ENCODE measurements around the gene SH3TC1.

SH3TC1 gene

GRCh38 chr4:8179074-8179473 lies 20.0 kb upstream of the SH3TC1 start:
- no peaks in the 10 kb centered on the region for H3K27me3 ChIP-seq (ENCODE audit: insufficient read depth, poor library complexity, severe bottlenecking)
- H3K4me3 ChIP-seq (replicated peaks; ENCODE audit: insufficient read depth, low read length), result no peak overlapping the region
- no peak for TF ChIP-seq POLR2AphosphoS5 (IDR thresholded peaks at IDR 0.05; ENCODE audit: low read depth)
- TF ChIP-seq SPI1 (IDR thresholded peaks at IDR 0.05; ENCODE audit: borderline replicate concordance, low read depth), result no peak
- TF ChIP-seq REST (IDR thresholded peaks at IDR 0.05; ENCODE audit: insufficient replicate concordance, low read depth), result no peak
- no peak for TF ChIP-seq GABPA (IDR thresholded peaks at IDR 0.05; ENCODE audit: low read depth)
- TF ChIP-seq CTCF (IDR thresholded peaks at IDR 0.05; ENCODE audit: insufficient read depth, low read length), result no peak
- no peak for DNase-seq (ENCODE audit: low read depth in 1 of 2, low spot score in 1 of 2)
- no peak overlapping the region for H3K27ac ChIP-seq (replicated peaks)

DNA sequence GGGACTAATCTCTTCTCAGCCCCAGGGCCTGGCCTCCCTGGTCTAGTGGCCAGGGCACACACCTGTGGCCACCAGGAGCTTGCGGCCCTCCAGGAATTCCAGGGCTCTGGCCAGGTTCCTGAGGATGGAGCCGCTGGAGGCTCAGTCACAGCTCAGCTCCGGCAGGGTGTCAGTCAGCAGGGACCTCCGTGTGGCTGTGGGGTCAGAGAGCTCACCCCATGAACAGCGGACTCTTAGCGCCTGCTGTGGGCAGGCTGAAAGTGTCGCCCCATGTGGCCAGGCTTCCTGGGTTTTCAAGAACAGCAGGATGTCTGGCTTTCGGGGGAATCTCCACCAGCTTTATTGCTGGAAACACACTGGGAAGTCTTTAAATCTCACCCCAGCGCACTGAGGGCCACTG lies 19.3 kb upstream of the SH3TC1 start:
- Histone ChIP-seq H3K4me3 (replicated peaks; ENCODE audit: insufficient read depth, low read length) (no peak overlapping the region), H3K27me3 (ENCODE audit: insufficient read depth, poor library complexity, severe bottlenecking) (no peaks in the 10 kb centered on the region), H3K27ac (replicated peaks) (no peak overlapping the region)
- TF ChIP-seq GABPA (IDR thresholded peaks at IDR 0.05; ENCODE audit: low read depth) (no peak), CTCF (IDR thresholded peaks at IDR 0.05; ENCODE audit: insufficient read depth, low read length) (no peak), REST (IDR thresholded peaks at IDR 0.05; ENCODE audit: insufficient replicate concordance, low read depth) (no peak), SPI1 (IDR thresholded peaks at IDR 0.05; ENCODE audit: borderline replicate concordance, low read depth) (no peak), POLR2AphosphoS5 (IDR thresholded peaks at IDR 0.05; ENCODE audit: low read depth) (no peak)
- no peak for DNase-seq (ENCODE audit: low read depth in 1 of 2, low spot score in 1 of 2)

DNA sequence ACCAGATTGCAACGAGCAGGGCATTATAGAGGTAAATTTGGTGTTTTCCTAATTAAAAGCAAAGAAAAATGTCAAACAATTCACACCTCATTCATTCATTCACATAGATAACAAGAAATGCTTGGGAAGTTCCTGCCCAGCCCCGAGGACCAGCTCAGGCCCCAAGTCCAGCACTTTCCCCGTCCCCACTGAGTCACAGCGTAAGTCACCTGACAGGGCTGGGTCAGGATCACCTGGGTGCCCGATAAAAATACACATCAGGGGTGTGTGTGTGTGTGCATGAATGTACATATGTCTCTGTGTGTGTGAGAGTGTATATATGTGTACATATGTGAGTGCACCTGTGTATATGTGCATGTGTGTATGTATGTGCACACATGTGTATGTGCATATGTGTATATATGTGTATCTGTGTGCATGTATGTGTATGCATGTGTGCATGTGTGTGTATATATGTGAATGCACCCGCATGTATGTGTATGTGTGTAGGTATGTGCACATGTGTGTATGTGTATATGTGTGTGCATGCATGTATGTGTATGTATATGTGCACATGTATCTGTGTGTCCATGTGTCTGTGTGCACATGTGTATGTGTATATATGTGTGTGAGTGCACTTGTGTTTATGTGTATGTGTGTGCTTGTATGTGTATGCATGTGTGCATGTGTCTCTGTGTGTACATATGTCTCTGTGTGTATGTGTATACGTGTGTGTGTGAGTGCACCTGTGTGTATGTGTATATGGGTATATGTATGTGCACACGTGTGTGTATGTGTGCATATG lies 18.6 kb upstream of the SH3TC1 start:
- TF ChIP-seq SPI1 (IDR thresholded peaks at IDR 0.05; ENCODE audit: borderline replicate concordance, low read depth), result no peak
- TF ChIP-seq CTCF (IDR thresholded peaks at IDR 0.05; ENCODE audit: insufficient read depth, low read length), result no peak
- no peak for TF ChIP-seq GABPA (IDR thresholded peaks at IDR 0.05; ENCODE audit: low read depth)
- TF ChIP-seq REST (IDR thresholded peaks at IDR 0.05; ENCODE audit: insufficient replicate concordance, low read depth), result no peak
- TF ChIP-seq POLR2AphosphoS5 (IDR thresholded peaks at IDR 0.05; ENCODE audit: low read depth), result no peak
- no peaks in the 10 kb centered on the region for H3K27me3 ChIP-seq (ENCODE audit: insufficient read depth, poor library complexity, severe bottlenecking)
- no peak overlapping the region for H3K27ac ChIP-seq (replicated peaks)
- H3K4me3 ChIP-seq (replicated peaks; ENCODE audit: insufficient read depth, low read length), result no peak overlapping the region
- DNase-seq (ENCODE audit: low read depth in 1 of 2, low spot score in 1 of 2), result no peak
